ENCODE data around the gene FAM83C. TPM values are rescaled to one million over a fixed set of nuclear protein-coding genes. Genes with fewer than 3 reads are reported as not detected.

The FAM83C gene
- total and polyA plus RNA-seq, 9 of the 15 experiments (the other 6 are each of a cell fraction or from before 2014, with no cell fraction given): not detected

- TF ChIP-seq, protein P1, sequence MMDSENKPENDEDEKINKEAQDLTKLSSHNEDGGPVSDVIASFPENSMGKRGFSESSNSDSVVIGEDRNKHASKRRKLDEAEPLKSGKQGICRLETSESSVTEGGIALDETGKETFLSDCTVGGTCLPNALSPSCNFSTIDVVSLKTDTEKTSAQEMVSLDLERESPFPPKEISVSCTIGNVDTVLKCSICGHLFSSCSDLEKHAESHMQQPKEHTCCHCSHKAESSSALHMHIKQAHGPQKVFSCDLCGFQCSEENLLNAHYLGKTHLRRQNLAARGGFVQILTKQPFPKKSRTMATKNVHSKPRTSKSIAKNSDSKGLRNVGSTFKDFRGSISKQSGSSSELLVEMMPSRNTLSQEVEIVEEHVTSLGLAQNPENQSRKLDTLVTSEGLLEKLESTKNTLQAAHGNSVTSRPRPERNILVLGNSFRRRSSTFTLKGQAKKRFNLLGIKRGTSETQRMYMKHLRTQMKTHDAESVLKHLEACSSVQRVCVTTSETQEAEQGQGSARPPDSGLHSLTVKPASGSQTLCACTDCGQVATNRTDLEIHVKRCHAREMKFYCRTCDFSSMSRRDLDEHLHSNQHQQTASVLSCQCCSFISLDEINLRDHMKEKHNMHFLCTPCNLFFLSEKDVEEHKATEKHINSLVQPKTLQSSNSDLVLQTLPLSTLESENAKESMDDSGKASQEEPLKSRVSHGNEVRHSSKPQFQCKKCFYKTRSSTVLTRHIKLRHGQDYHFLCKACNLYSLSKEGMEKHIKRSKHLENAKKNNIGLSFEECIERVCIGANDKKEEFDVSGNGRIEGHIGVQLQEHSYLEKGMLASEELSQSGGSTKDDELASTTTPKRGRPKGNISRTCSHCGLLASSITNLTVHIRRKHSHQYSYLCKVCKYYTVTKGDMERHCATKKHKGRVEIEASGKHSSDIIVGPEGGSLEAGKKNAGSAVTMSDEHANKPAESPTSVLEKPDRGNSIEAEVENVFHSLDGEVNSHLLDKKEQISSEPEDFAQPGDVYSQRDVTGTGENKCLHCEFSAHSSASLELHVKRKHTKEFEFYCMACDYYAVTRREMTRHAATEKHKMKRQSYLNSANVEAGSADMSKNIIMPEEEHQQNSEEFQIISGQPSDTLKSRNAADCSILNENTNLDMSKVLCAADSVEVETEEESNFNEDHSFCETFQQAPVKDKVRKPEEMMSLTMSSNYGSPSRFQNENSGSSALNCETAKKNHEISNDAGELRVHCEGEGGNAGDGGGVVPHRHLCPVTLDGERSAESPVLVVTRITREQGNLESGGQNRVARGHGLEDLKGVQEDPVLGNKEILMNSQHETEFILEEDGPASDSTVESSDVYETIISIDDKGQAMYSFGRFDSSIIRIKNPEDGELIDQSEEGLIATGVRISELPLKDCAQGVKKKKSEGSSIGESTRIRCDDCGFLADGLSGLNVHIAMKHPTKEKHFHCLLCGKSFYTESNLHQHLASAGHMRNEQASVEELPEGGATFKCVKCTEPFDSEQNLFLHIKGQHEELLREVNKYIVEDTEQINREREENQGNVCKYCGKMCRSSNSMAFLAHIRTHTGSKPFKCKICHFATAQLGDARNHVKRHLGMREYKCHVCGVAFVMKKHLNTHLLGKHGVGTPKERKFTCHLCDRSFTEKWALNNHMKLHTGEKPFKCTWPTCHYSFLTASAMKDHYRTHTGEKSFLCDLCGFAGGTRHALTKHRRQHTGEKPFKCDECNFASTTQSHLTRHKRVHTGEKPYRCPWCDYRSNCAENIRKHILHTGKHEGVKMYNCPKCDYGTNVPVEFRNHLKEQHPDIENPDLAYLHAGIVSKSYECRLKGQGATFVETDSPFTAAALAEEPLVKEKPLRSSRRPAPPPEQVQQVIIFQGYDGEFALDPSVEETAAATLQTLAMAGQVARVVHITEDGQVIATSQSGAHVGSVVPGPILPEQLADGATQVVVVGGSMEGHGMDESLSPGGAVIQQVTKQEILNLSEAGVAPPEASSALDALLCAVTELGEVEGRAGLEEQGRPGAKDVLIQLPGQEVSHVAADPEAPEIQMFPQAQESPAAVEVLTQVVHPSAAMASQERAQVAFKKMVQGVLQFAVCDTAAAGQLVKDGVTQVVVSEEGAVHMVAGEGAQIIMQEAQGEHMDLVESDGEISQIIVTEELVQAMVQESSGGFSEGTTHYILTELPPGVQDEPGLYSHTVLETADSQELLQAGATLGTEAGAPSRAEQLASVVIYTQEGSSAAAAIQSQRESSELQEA (IDR thresholded peaks at IDR 0.05; ENCODE audit: low read depth): no peak
- TF ChIP-seq FOXM1 (IDR thresholded peaks at IDR 0.05; ENCODE audit: low read depth): no peak
- TF ChIP-seq FOXM1 (CRISPR knock-in tag; IDR thresholded peaks at IDR 0.05; ENCODE audit: low read depth): no peak
- TF ChIP-seq GTF2E2 (tag; IDR thresholded peaks at IDR 0.05): no peak
- TF ChIP-seq POLR2AphosphoS2 (IDR thresholded peaks at IDR 0.05; ENCODE audit: low read length): no peak
- TF ChIP-seq XRCC5 (IDR thresholded peaks at IDR 0.05; ENCODE audit: low read depth, low read length): no peak
- TF ChIP-seq FOXP4 (CRISPR knock-in tag; IDR thresholded peaks at IDR 0.05; ENCODE audit: borderline replicate concordance): no peak
- no peak for TF ChIP-seq ILF3 (IDR thresholded peaks at IDR 0.05; ENCODE audit: borderline replicate concordance)
- TF ChIP-seq, protein P2, sequence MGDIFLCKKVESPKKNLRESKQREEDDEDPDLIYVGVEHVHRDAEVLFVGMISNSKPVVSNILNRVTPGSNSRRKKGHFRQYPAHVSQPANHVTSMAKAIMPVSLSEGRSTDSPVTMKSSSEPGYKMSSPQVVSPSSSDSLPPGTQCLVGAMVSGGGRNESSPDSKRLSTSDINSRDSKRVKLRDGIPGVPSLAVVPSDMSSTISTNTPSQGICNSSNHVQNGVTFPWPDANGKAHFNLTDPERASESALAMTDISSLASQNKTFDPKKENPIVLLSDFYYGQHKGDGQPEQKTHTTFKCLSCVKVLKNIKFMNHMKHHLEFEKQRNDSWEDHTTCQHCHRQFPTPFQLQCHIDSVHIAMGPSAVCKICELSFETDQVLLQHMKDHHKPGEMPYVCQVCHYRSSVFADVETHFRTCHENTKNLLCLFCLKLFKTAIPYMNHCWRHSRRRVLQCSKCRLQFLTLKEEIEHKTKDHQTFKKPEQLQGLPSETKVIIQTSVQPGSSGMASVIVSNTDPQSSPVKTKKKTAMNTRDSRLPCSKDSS (IDR thresholded peaks at IDR 0.05; ENCODE audit: low read depth, partially characterized antibody): no peak
- no peak for TF ChIP-seq HNRNPUL1 (IDR thresholded peaks at IDR 0.05; ENCODE audit: low read length)
- TF ChIP-seq PHB (CRISPR knock-in tag; IDR thresholded peaks at IDR 0.05): no peak
- TF ChIP-seq L3MBTL2 (IDR thresholded peaks at IDR 0.05): no peak
- TF ChIP-seq PYGO2 (tag; IDR thresholded peaks at IDR 0.05): no peak
- TF ChIP-seq CBX2 (IDR thresholded peaks at IDR 0.05; ENCODE audit: insufficient read depth, low read length, poor library complexity, severe bottlenecking): no peak
- TF ChIP-seq HDAC8 (tag; IDR thresholded peaks at IDR 0.05): no peak
- no peak for TF ChIP-seq HIVEP1 (CRISPR knock-in tag; IDR thresholded peaks at IDR 0.05)
Observed at GRCh38 chr20:35284992-35285805, 7.0 kb downstream of the FAM83C start (continued).
